Fibroblast of pulmonary artery (primary cell): ENCODE measurements around the gene SLC30A1.
A peak's percentile ranks its signal among the peaks of the same experiment; 100 is the strongest.
"Not testable (repeated sequence)": the region's sequence is repeated elsewhere in the genome, so short reads cannot be mapped to it uniquely, and the experiment has no call there.

Source experiments
- DNase-seq: peaks from one replicate; pipeline ENCODE4 v3.0.0-alpha.2; 2010; ENCODE audit warnings: low read depth
- H3K4me3 ChIP-seq: replicated peaks from 2 replicates; pipeline ENCODE4 v1.5.1; 2011; ENCODE audit warnings: low read depth, mild to moderate bottlenecking, control low read depth, low read length, moderate library complexity
- CTCF ChIP-seq: IDR thresholded peaks from 2 replicates; pipeline ENCODE4 v1.5.1; 2011; ENCODE audit warnings: mild to moderate bottlenecking, control low read depth, low read length, inconsistent platforms; ENCODE audit errors: missing control alignments

Gene SLC30A1

GRCh38 chr1:211578640-211579439 lies at the start of gene SLC30A1:
Gene SLC30A1, minus strand, starts transcription at chr1:211579161. Its CDS starts 549 bp downstream, at chr1:211578612.
- no peak for TF ChIP-seq CTCF
- peak; percentile 98 for DNase-seq
- peak within 1 kb of the TSS; percentile 70 for H3K4me3 ChIP-seq

- no peak overlapping the region for H3K4me3 ChIP-seq
- no peak for DNase-seq
- TF ChIP-seq CTCF: no peak
Measured at GRCh38 chr1:211628417-211628816, 49.5 kb upstream of the SLC30A1 start.

GRCh38 chr1:211627259-211627658 lies 48.3 kb upstream of the SLC30A1 start:
- TF ChIP-seq CTCF: no peak
- H3K4me3 ChIP-seq: no peak overlapping the region
- no peak for DNase-seq

- H3K4me3 ChIP-seq, DNase-seq: not testable (repeated sequence)
Measured at GRCh38 chr1:211625866-211626265, 46.9 kb upstream of the SLC30A1 start.

GRCh38 chr1:211625040-211625439 lies 46.1 kb upstream of the SLC30A1 start:
- TF ChIP-seq CTCF: peak; percentile 45
- no peak overlapping the region for H3K4me3 ChIP-seq
- DNase-seq: peak; percentile 64

- DNase-seq: no peak
- no peak overlapping the region for H3K4me3 ChIP-seq
- no peak for TF ChIP-seq CTCF
Measured at GRCh38 chr1:211623515-211623914, 44.6 kb upstream of the SLC30A1 start.

- peak; percentile 63 for DNase-seq
- no peak for TF ChIP-seq CTCF
- H3K4me3 ChIP-seq: no peak overlapping the region
Measured at GRCh38 chr1:211621447-211622198, 42.7 kb upstream of the SLC30A1 start.
